Gastrocnemius medialis (tissue), 4 donors: Measurements from ENCODE around the gene ANKS1B. TPM values are rescaled to one million over a fixed set of nuclear protein-coding genes. Genes with fewer than 3 reads are reported as not detected.

Experiments
- ATAC-seq, 2 donors: fragments of 150-250 bp; one replicate each; pipeline ENCODE4 v1.9.1; 2016
- DNase-seq, 2 donors: peaks; one replicate each; pipeline ENCODE4 v3.0.0-alpha.2; 2019
- H3K27ac ChIP-seq, 4 donors: fragments of 200-600 bp; sonication (generic); 1 replicate in 1 of 4; 2 replicates in 3 of 4; pipeline ENCODE4 v1.5.1; 2016 to 2018; ENCODE audit warnings: mild to moderate bottlenecking in 2 of 4, moderate library complexity in 1 of 4
- H3K27me3 ChIP-seq, 3 donors: fragments of 200-600 bp; sonication (generic) in 2 of 3; 1 replicate in 1 of 3; 2 replicates in 2 of 3; pipeline versions ENCODE4 v1.5.1 to v1.6.0; 2016 to 2019; ENCODE audit warnings: mild to moderate bottlenecking in 1 of 3, moderate library complexity in 1 of 3
- H3K36me3 ChIP-seq, 2 donors: fragments of 200-600 bp; sonication (generic) in 1 of 2; one replicate each; pipeline ENCODE4 v1.5.1; 2017 to 2018
- H3K4me1 ChIP-seq, 2 donors: fragments of 200-600 bp; sonication (generic) in 1 of 2; one replicate each; pipeline ENCODE4 v1.5.1; 2016 to 2017; ENCODE audit warnings: mild to moderate bottlenecking in 2 of 2
- H3K4me3 ChIP-seq, 4 donors: fragments of 200-600 bp; sonication (generic) in 3 of 4; 1 replicate in 1 of 4; 2 replicates in 3 of 4; pipeline ENCODE4 v1.5.1; 2016 to 2019; ENCODE audit warnings: mild to moderate bottlenecking in 2 of 4
- H3K9me3 ChIP-seq, 3 donors: fragments of 200-600 bp; sonication (generic) in 2 of 3; 1 replicate in 1 of 3; 2 replicates in 2 of 3; pipeline ENCODE4 v1.5.1; 2016 to 2019
- POLR2A ChIP-seq, 2 donors: fragments of 450-650 bp; IDR thresholded peaks; one replicate each; pipeline ENCODE4 v1.6.1; 2017; ENCODE audit warnings: antibody characterized with exemption in 2 of 2, mild to moderate bottlenecking in 2 of 2, moderate library complexity in 2 of 2
- in situ Hi-C, 4 donors: fragments of 200-750 bp; cut with MboI; loops; one replicate each; pipeline versions ENCODE4 v1.15.0 to v1.8.0; 2017; ENCODE audit warnings: low sequenced_read_pairs in 4 of 4
- intact Hi-C: fragments of 100-400 bp; cut with DNase I; formaldehyde crosslinking; loops from one replicate; pipeline ENCODE4 v1.15.1; 2023; ENCODE audit warnings: low total_unique reads
- total RNA-seq, 4 donors: library from RNA; depleted of rRNA; stranded (reverse); fragments of >200 nt; gene quantifications; one replicate each; pipeline versions ENCODE4 v1.1.0 to v1.2.3, GENCODE V29; 2016
- TF ChIP-seq, protein P1 (sequence below), 5 experiments: fragments of 450-650 bp in 3 of 5; fragments of 200-600 bp in 2 of 5; sonication (generic) in 2 of 5; IDR thresholded peaks in 4 of 5; conservative IDR thresholded peaks in 1 of 5; 1 replicate in 4 of 5; 2 replicates in 1 of 5; pipeline ENCODE4 v1.5.1; 2016 to 2019; ENCODE audit warnings: antibody characterized with exemption in 5 of 5, mild to moderate bottlenecking in 3 of 5, moderate library complexity in 3 of 5

ANKS1B gene
- total RNA-seq, 4 donors from 2014 or later: 3.9 to 14.5 (median 5.7) TPM

- no peak overlapping the region for H3K4me3 ChIP-seq
- ATAC-seq (no peak), DNase-seq (no peak)
- no peaks in the 10 kb centered on the region for H3K9me3 ChIP-seq
- TF ChIP-seq, protein P1, sequence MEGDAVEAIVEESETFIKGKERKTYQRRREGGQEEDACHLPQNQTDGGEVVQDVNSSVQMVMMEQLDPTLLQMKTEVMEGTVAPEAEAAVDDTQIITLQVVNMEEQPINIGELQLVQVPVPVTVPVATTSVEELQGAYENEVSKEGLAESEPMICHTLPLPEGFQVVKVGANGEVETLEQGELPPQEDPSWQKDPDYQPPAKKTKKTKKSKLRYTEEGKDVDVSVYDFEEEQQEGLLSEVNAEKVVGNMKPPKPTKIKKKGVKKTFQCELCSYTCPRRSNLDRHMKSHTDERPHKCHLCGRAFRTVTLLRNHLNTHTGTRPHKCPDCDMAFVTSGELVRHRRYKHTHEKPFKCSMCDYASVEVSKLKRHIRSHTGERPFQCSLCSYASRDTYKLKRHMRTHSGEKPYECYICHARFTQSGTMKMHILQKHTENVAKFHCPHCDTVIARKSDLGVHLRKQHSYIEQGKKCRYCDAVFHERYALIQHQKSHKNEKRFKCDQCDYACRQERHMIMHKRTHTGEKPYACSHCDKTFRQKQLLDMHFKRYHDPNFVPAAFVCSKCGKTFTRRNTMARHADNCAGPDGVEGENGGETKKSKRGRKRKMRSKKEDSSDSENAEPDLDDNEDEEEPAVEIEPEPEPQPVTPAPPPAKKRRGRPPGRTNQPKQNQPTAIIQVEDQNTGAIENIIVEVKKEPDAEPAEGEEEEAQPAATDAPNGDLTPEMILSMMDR (IDR thresholded peaks at IDR 0.05 in 4 of 5, conservative IDR thresholded peaks at IDR 0.05 in 1 of 5): no peak
- TF ChIP-seq POLR2A (IDR thresholded peaks at IDR 0.05): no peak
- H3K36me3 ChIP-seq: no peaks in the 10 kb centered on the region
- no peaks in the 10 kb centered on the region for H3K27me3 ChIP-seq
- H3K4me1 ChIP-seq: no peaks in the 10 kb centered on the region
- in situ Hi-C loops (no loop called here), intact Hi-C loops (no loop called here)
- no peak overlapping the region for H3K27ac ChIP-seq
Observed at GRCh38 chr12:99234702-99235101, 750.0 kb downstream of the ANKS1B start.

DNA sequence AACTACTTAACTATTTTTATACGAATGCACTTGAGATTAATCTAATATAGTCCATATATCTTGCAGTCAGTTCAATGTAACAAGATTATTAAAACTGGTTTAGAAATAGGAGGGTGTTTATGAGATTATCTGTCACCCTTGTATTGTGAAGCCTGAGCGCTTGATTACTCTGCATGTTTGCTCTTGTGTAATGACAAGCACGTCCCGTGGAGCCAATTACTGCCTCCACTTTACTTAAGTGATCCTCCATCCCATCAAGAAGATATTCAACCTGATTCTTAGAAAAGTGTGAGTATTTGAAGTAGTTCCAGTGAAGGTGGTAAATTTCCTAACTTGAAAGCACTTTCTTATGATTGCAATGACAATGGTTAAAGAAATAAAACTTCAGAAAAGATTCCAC is 752.4 kb downstream of the ANKS1B start:
- DNase-seq: no peak
- ATAC-seq: no peak
- Histone ChIP-seq H3K27ac (no peak overlapping the region), H3K4me1 (no peaks in the 10 kb centered on the region), H3K9me3 (no peaks in the 10 kb centered on the region), H3K36me3 (no peaks in the 10 kb centered on the region), H3K4me3 (no peak overlapping the region), H3K27me3 (no peaks in the 10 kb centered on the region)
- TF ChIP-seq, protein P1 (IDR thresholded peaks at IDR 0.05 in 4 of 5, conservative IDR thresholded peaks at IDR 0.05 in 1 of 5): no peak
- TF ChIP-seq POLR2A (IDR thresholded peaks at IDR 0.05): no peak
- in situ Hi-C loops (no loop called here), intact Hi-C loops (no loop called here)

DNA sequence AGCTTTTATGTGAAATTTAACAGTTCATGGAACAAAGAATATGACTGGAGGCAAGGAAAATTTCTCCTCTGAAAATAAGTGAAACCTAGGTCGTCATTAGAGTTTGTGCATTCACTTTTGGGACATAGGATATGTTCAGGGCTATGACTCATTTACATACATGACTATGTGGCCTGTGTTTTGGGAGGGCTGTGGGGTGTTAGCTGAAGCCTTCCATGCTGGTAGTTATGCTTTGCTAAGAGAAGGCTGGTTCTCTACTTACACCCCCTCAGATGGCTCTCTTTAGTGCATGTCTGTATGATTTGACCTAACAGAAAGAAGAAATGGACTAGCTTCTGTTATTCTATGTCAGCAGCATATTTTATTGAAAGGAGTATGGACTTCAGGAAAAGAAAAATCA is 753.7 kb downstream of the ANKS1B start:
- H3K27me3 ChIP-seq: no peaks in the 10 kb centered on the region
- TF ChIP-seq POLR2A (IDR thresholded peaks at IDR 0.05): no peak
- TF ChIP-seq, protein P1 (IDR thresholded peaks at IDR 0.05 in 4 of 5, conservative IDR thresholded peaks at IDR 0.05 in 1 of 5): no peak
- H3K4me1 ChIP-seq: no peaks in the 10 kb centered on the region
- no peak for ATAC-seq
- no peaks in the 10 kb centered on the region for H3K36me3 ChIP-seq
- no peaks in the 10 kb centered on the region for H3K9me3 ChIP-seq
- no peak for DNase-seq
- H3K4me3 ChIP-seq: no peak overlapping the region
- intact Hi-C loops (no loop called here), in situ Hi-C loops (no loop called here)
- no peak overlapping the region for H3K27ac ChIP-seq

- Histone ChIP-seq H3K4me1 (no peaks in the 10 kb centered on the region), H3K36me3 (no peaks in the 10 kb centered on the region), H3K27me3 (no peaks in the 10 kb centered on the region), H3K9me3 (no peaks in the 10 kb centered on the region), H3K27ac (no peak overlapping the region), H3K4me3 (no peak overlapping the region)
- DNase-seq: no peak
- TF ChIP-seq, protein P1 (IDR thresholded peaks at IDR 0.05 in 4 of 5, conservative IDR thresholded peaks at IDR 0.05 in 1 of 5): no peak
- TF ChIP-seq POLR2A (IDR thresholded peaks at IDR 0.05): no peak
- in situ Hi-C loops (no loop called here), intact Hi-C loops (no loop called here)
- no peak for ATAC-seq
Observed at GRCh38 chr12:99224237-99224636, 760.5 kb downstream of the ANKS1B start.

- H3K27ac ChIP-seq: no peak overlapping the region
- TF ChIP-seq POLR2A (IDR thresholded peaks at IDR 0.05): no peak
- TF ChIP-seq, protein P1 (IDR thresholded peaks at IDR 0.05 in 4 of 5, conservative IDR thresholded peaks at IDR 0.05 in 1 of 5): no peak
- no peaks in the 10 kb centered on the region for H3K27me3 ChIP-seq
- ATAC-seq (no peak), DNase-seq (no peak)
- H3K4me3 ChIP-seq: no peak overlapping the region
- intact Hi-C loops (no loop called here), in situ Hi-C loops (no loop called here)
- H3K4me1 ChIP-seq: no peaks in the 10 kb centered on the region
- no peaks in the 10 kb centered on the region for H3K9me3 ChIP-seq
- H3K36me3 ChIP-seq: no peaks in the 10 kb centered on the region
Observed at GRCh38 chr12:99223579-99223978, 761.2 kb downstream of the ANKS1B start.
